GM12864 (cell line): Measurements from ENCODE around the gene OPN4.

ENCODE experiments used
- DNase-seq: peaks from one replicate; pipeline ENCODE4 v3.0.0-alpha.2; 2011; ENCODE audit warnings: low read depth
- H3K4me3 ChIP-seq: 2 replicates; pipeline ENCODE4 v1.5.1; 2011; ENCODE audit warnings: mild to moderate bottlenecking, low read depth, low read length, control low read depth
- TF ChIP-seq, protein P1 (sequence below): IDR thresholded peaks from 2 replicates; pipeline ENCODE4 v1.5.1; 2011; ENCODE audit warnings: low read depth, mild to moderate bottlenecking, moderate library complexity, low read length, control low read depth, inconsistent platforms; ENCODE audit errors: missing control alignments

The OPN4 gene

DNA sequence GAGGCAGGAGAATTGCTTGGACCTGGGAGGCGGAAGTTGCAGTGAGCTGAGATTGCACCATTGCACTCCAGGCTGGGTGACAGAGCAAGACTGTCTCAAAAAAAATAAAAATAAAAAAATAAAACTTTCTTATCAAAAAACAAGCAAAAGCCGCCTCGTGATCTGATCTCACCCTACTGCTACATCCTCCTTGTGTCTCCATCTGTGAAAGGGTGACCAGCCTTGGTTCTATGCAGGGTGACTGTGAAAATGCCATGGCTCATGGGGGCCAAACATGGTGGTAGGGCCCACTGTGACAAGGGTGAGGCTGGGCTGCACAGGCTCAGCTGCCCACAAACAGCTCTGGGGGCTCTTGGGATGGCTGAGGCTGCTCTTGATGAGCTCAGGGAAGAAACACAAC, 968 bp upstream of the OPN4 start:
- no peak overlapping the region for H3K4me3 ChIP-seq
- no peak for DNase-seq
- TF ChIP-seq, protein P1, sequence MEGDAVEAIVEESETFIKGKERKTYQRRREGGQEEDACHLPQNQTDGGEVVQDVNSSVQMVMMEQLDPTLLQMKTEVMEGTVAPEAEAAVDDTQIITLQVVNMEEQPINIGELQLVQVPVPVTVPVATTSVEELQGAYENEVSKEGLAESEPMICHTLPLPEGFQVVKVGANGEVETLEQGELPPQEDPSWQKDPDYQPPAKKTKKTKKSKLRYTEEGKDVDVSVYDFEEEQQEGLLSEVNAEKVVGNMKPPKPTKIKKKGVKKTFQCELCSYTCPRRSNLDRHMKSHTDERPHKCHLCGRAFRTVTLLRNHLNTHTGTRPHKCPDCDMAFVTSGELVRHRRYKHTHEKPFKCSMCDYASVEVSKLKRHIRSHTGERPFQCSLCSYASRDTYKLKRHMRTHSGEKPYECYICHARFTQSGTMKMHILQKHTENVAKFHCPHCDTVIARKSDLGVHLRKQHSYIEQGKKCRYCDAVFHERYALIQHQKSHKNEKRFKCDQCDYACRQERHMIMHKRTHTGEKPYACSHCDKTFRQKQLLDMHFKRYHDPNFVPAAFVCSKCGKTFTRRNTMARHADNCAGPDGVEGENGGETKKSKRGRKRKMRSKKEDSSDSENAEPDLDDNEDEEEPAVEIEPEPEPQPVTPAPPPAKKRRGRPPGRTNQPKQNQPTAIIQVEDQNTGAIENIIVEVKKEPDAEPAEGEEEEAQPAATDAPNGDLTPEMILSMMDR = no peak

DNA sequence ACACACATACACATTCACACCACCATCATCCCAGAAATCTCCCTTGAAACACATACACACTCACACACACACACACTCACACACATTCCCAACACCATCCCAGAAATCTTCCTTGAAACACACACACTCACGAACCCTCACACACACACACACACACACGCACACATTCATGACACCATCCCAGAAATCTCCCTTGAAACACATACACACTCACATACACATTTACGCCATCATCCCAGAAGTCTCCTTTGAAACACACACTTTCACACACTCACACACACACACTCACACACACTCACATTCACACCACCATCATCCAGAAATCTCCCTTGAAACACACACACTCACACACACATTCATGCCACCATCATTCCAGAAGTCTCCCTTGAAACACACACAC, 360 bp upstream of the OPN4 start:
- no peak overlapping the region for H3K4me3 ChIP-seq
- TF ChIP-seq, protein P1 = no peak
- DNase-seq = no peak

GRCh38 chr10:86655173-86655540, 810 bp downstream of the OPN4 start:
- DNase-seq = no peak
- no peak overlapping the region for H3K4me3 ChIP-seq
- TF ChIP-seq, protein P1 = no peak

DNA sequence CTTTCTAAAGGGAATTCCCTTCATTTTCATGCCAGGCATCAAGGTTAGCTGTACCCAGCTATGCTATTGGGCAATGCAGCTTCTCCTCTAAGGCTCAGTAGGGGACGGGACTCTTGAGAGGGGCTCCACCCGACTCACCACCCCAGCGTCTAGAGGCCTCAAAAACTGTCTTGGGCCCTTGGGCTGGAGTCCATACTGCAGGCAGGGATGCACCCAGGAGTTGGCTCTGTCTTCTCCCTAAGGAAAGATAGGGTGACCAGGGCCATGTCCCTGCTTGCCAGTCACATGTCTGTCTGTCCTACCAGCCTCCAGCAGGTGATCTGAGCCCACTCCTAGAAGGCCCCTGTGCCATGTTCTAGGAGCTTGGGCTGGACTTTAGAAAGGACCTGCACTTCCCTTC, 1.2 kb downstream of the OPN4 start:
- no peak for DNase-seq
- no peak overlapping the region for H3K4me3 ChIP-seq
- TF ChIP-seq, protein P1 = no peak

- H3K4me3 ChIP-seq = no peak overlapping the region
- TF ChIP-seq, protein P1 = no peak
- DNase-seq = no peak
Measured at GRCh38 chr10:86657011-86657395, 2.7 kb downstream of the OPN4 start.

GRCh38 chr10:86657396-86658011, 3.2 kb downstream of the OPN4 start:
- no peak overlapping the region for H3K4me3 ChIP-seq
- TF ChIP-seq, protein P1 = no peak
- DNase-seq = no peak

GRCh38 chr10:86658261-86658741, 4.0 kb downstream of the OPN4 start:
- TF ChIP-seq, protein P1 = no peak
- DNase-seq = no peak
- no peak overlapping the region for H3K4me3 ChIP-seq
